HG02763 (cell line): ENCODE results near the gene RAD9A.
A peak's percentile ranks its signal among the peaks of the same experiment; 100 is the strongest.
"Not testable (repeated sequence)": the region's sequence is repeated elsewhere in the genome, so short reads cannot be mapped to it uniquely, and the experiment has no call there.

ENCODE experiments used
- ATAC-seq: cut with Tn5 transposase; IDR thresholded peaks from one replicate; pipeline ENCODE4 v1.9.1; 2021; ENCODE audit warnings: mild to moderate bottlenecking, moderate library complexity; ENCODE audit not compliant: unreplicated experiment

RAD9A gene

GRCh38 chr11:67421430-67422031 lies 29.7 kb downstream of the RAD9A start:
- no peak for ATAC-seq

GRCh38 chr11:67422891-67423290 lies 31.1 kb downstream of the RAD9A start:
- ATAC-seq = no peak

- ATAC-seq = no peak
Measured at GRCh38 chr11:67423466-67423865, 31.7 kb downstream of the RAD9A start.

GRCh38 chr11:67423891-67424613 lies 32.3 kb downstream of the RAD9A start:
- no peak for ATAC-seq

GRCh38 chr11:67427364-67427859 lies 35.6 kb downstream of the RAD9A start:
- ATAC-seq = not testable (repeated sequence)

- ATAC-seq = peak; percentile 82
Measured at GRCh38 chr11:67428052-67429001, 36.5 kb downstream of the RAD9A start, which contains the start of gene RPS6KB2. Gene RPS6KB2 (plus strand): TSS chr11:67428494. CDS start chr11:67428546, 52 bp downstream.

- ATAC-seq = no peak
Measured at GRCh38 chr11:67429038-67429668, 37.4 kb downstream of the RAD9A start.

- no peak for ATAC-seq
Measured at GRCh38 chr11:67429722-67430121, 37.9 kb downstream of the RAD9A start.

- no peak for ATAC-seq
Measured at GRCh38 chr11:67431346-67432249, 39.8 kb downstream of the RAD9A start.

GRCh38 chr11:67432655-67433349 lies 41.0 kb downstream of the RAD9A start:
- ATAC-seq = no peak

- ATAC-seq = no peak
Measured at GRCh38 chr11:67433536-67434394, 42.0 kb downstream of the RAD9A start.

- no peak for ATAC-seq
Measured at GRCh38 chr11:67434395-67434881, 42.7 kb downstream of the RAD9A start.

- no peak for ATAC-seq
Measured at GRCh38 chr11:67435031-67435726, 43.4 kb downstream of the RAD9A start.

GRCh38 chr11:67435727-67436458 lies 44.1 kb downstream of the RAD9A start:
- no peak for ATAC-seq

GRCh38 chr11:67436459-67437081 lies 44.8 kb downstream of the RAD9A start:
- ATAC-seq = peak; percentile 27

GRCh38 chr11:67437082-67437808 lies 45.5 kb downstream of the RAD9A start, which contains the start of gene PTPRCAP:
Gene PTPRCAP (minus strand): TSS chr11:67437682. CDS start chr11:67437619, 63 bp downstream.
- ATAC-seq = no peak
